GM10248 (cell line): ENCODE results near the gene JAKMIP1.

ENCODE experiments used
- CTCF ChIA-PET: fragments of 300-600 bp; sonication (Branson Sonifier 250); formaldehyde crosslinking; extraction: SDS; loops from one replicate; lab custom pipeline; 2021; ENCODE audit warnings: antibody characterized with exemption; lab: Yijun Ruan, JAX
- POLR2A ChIA-PET: fragments of 350-650 bp; sonication (Branson Sonifier 250); formaldehyde crosslinking; extraction: SDS; loops from one replicate; lab custom pipeline; 2020; ENCODE audit warnings: antibody characterized with exemption; lab: Yijun Ruan, JAX
- DNase-seq: peaks from one replicate; pipeline ENCODE4 v3.0.0; 2012; ENCODE audit errors: extremely low spot score
- CTCF ChIP-seq: IDR thresholded peaks from 2 replicates; pipeline ENCODE4 v1.5.1; 2012; ENCODE audit warnings: mild to moderate bottlenecking, low read depth; ENCODE audit errors: extremely low read depth, missing control alignments, control extremely low read depth

The JAKMIP1 gene

GRCh38 chr4:6086846-6087245, 113.5 kb downstream of the JAKMIP1 start:
- no peak for DNase-seq
- no peak for TF ChIP-seq CTCF
- ChIA-PET CTCF (interaction anchor here (1.7 to 2.2 kb wide), 2 partner anchors 9 to 89 kb away, joined by 6 to 9 read pairs; no protein-coding TSS in a partner anchor), POLR2A (no interaction called here)

- ChIA-PET POLR2A (interaction anchor here (0.5 kb wide), 1 partner anchor 1850 kb away, joined by 5 read pairs; no protein-coding TSS in a partner anchor), CTCF (interaction anchor here (1.0 kb wide), 1 partner anchor 165 kb away, joined by 3 read pairs; no protein-coding TSS in a partner anchor)
- DNase-seq = no peak
- no peak for TF ChIP-seq CTCF
Observed at GRCh38 chr4:6085691-6086628, 114.4 kb downstream of the JAKMIP1 start.

- no peak for TF ChIP-seq CTCF
- no peak for DNase-seq
- POLR2A ChIA-PET = no interaction called here
- CTCF ChIA-PET = interaction anchor here (1.0 kb wide), 1 partner anchor 166 kb away, joined by 3 read pairs; no protein-coding TSS in a partner anchor
Observed at GRCh38 chr4:6085028-6085690, 115.2 kb downstream of the JAKMIP1 start.

- no peak for DNase-seq
- ChIA-PET POLR2A (no interaction called here), CTCF (interaction anchor here (0.9 to 1.0 kb wide), 2 partner anchors 13 to 82 kb away, joined by 3 read pairs; no protein-coding TSS in a partner anchor)
- TF ChIP-seq CTCF = no peak
Observed at GRCh38 chr4:6079965-6080364, 120.4 kb downstream of the JAKMIP1 start.

GRCh38 chr4:6078560-6078959, 121.8 kb downstream of the JAKMIP1 start:
- CTCF ChIA-PET = interaction anchor here (1.3 to 1.9 kb wide), 2 partner anchors 9 to 15 kb away, joined by 3 to 6 read pairs; no protein-coding TSS in a partner anchor
- POLR2A ChIA-PET = no interaction called here
- DNase-seq = no peak
- TF ChIP-seq CTCF = no peak

GRCh38 chr4:6076391-6076790, 124.0 kb downstream of the JAKMIP1 start:
- POLR2A ChIA-PET = no interaction called here
- peak; percentile 28 for TF ChIP-seq CTCF
- DNase-seq = no peak
- CTCF ChIA-PET = interaction anchor here (1.0 kb wide), 1 partner anchor 10 kb away, joined by 4 read pairs; no protein-coding TSS in a partner anchor
